HG03095 (cell line): Measurements from ENCODE around the gene MCF2L.
"Not testable (repeated sequence)": the region's sequence is repeated elsewhere in the genome, so short reads cannot be mapped to it uniquely, and the experiment has no call there.

Experiments used
- ATAC-seq: cut with Tn5 transposase; IDR thresholded peaks from one replicate; pipeline ENCODE4 v1.9.1; 2021; ENCODE audit warnings: moderate library complexity; ENCODE audit not compliant: unreplicated experiment

The MCF2L gene

GRCh38 chr13:113077953-113078901, 109.2 kb downstream of the MCF2L start:
- no peak for ATAC-seq

GRCh38 chr13:113078902-113079780, 110.1 kb downstream of the MCF2L start:
- ATAC-seq: no peak

- not testable (repeated sequence) for ATAC-seq
Measured at GRCh38 chr13:113079781-113080080, 110.7 kb downstream of the MCF2L start.

- no peak for ATAC-seq
Measured at GRCh38 chr13:113080361-113080831, 111.4 kb downstream of the MCF2L start.

- ATAC-seq: no peak
Measured at GRCh38 chr13:113080901-113081521, 112.0 kb downstream of the MCF2L start.

- ATAC-seq: no peak
Measured at GRCh38 chr13:113082198-113083021, 113.4 kb downstream of the MCF2L start.

- no peak for ATAC-seq
Measured at GRCh38 chr13:113083022-113083373, 114.0 kb downstream of the MCF2L start.

GRCh38 chr13:113083402-113084061, 114.5 kb downstream of the MCF2L start:
- no peak for ATAC-seq

GRCh38 chr13:113084094-113084942, 115.3 kb downstream of the MCF2L start:
- ATAC-seq: no peak

- no peak for ATAC-seq
Measured at GRCh38 chr13:113084943-113085540, 116.0 kb downstream of the MCF2L start.

GRCh38 chr13:113086031-113086750, 117.2 kb downstream of the MCF2L start:
- no peak for ATAC-seq

- ATAC-seq: no peak
Measured at GRCh38 chr13:113086991-113087922, 118.2 kb downstream of the MCF2L start.

- no peak for ATAC-seq
Measured at GRCh38 chr13:113087923-113088690, 119.1 kb downstream of the MCF2L start.

- ATAC-seq: no peak
Measured at GRCh38 chr13:113088691-113089020, 119.6 kb downstream of the MCF2L start.

GRCh38 chr13:113089693-113090414, 120.8 kb downstream of the MCF2L start:
- ATAC-seq: no peak

- no peak for ATAC-seq
Measured at GRCh38 chr13:113090415-113090770, 121.4 kb downstream of the MCF2L start.
